GM18873 (cell line): ENCODE measurements around the gene BIVM.
A peak's percentile ranks its signal among the peaks of the same experiment; 100 is the strongest.

ENCODE experiments used
- ATAC-seq: cut with Tn5 transposase; IDR thresholded peaks from one replicate; pipeline ENCODE4 v1.9.1; 2021; ENCODE audit warnings: mild to moderate bottlenecking, moderate library complexity, moderate number of reproducible peaks; ENCODE audit not compliant: unreplicated experiment, low FRiP score

The BIVM gene

GRCh38 chr13:102781591-102781990, 17.3 kb upstream of the BIVM start:
- no peak for ATAC-seq

- no peak for ATAC-seq
Measured at GRCh38 chr13:102784483-102784882, 14.4 kb upstream of the BIVM start.

GRCh38 chr13:102788683-102789082, 10.2 kb upstream of the BIVM start:
- no peak for ATAC-seq

GRCh38 chr13:102792396-102792795, 6.5 kb upstream of the BIVM start:
- no peak for ATAC-seq

GRCh38 chr13:102793611-102794355, 5.1 kb upstream of the BIVM start:
- ATAC-seq = no peak

GRCh38 chr13:102799426-102800144, 666 bp downstream of the BIVM start:
- ATAC-seq = peak; percentile 3

GRCh38 chr13:102800145-102801041, 1.5 kb downstream of the BIVM start:
- peak; percentile 75 for ATAC-seq

- no peak for ATAC-seq
Measured at GRCh38 chr13:102805680-102806079, 6.8 kb downstream of the BIVM start.

GRCh38 chr13:102807699-102808098, 8.8 kb downstream of the BIVM start:
- ATAC-seq = no peak

- no peak for ATAC-seq
Measured at GRCh38 chr13:102812611-102813287, 13.8 kb downstream of the BIVM start.

GRCh38 chr13:102814025-102814607, 15.2 kb downstream of the BIVM start:
- ATAC-seq = no peak

GRCh38 chr13:102814793-102815192, 15.9 kb downstream of the BIVM start:
- ATAC-seq = no peak

GRCh38 chr13:102815788-102816187, 16.9 kb downstream of the BIVM start:
- no peak for ATAC-seq

GRCh38 chr13:102816708-102817107, 17.8 kb downstream of the BIVM start:
- ATAC-seq = no peak

- no peak for ATAC-seq
Measured at GRCh38 chr13:102817241-102817640, 18.3 kb downstream of the BIVM start.

- ATAC-seq = no peak
Measured at GRCh38 chr13:102817907-102818306, 19.0 kb downstream of the BIVM start.

GRCh38 chr13:102825400-102825799, 26.5 kb downstream of the BIVM start:
- ATAC-seq = no peak

- ATAC-seq = no peak
Measured at GRCh38 chr13:102825921-102826706, 27.2 kb downstream of the BIVM start.

GRCh38 chr13:102830646-102831045, 31.7 kb downstream of the BIVM start:
- no peak for ATAC-seq
